ENCODE measurements around the gene TLX1.

DNA sequence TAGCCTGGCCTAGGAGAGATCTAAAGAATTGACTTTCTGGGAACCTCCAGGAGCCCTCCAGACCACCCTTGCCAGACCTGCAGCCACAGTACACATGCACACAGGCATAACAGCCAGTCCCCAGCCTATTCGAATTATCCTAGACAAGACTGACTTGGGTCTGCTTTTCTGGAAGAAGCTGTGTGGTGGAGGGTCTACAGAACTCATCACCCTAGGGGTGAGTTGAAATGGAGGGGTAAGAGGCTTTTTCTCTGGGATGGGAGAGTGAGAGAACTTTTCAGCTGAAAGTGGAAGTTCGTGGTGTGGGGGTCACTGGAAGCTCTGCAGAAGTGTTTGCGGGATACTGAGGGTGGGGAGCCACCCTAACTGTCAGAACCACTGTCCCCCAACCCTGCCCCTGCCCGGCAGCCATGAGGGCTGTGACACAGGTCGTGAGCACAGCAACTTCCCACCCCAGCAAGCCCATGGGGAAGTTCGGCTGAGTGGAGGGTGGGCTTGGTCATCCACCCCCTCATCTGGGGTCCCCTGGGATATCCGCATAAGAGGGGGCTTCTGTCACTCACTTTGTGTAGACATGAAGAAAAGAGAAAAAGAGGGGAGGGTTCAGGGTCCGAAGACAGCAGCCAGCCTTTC is 7.8 kb downstream of the TLX1 start:
- TF ChIP-seq, protein P1, sequence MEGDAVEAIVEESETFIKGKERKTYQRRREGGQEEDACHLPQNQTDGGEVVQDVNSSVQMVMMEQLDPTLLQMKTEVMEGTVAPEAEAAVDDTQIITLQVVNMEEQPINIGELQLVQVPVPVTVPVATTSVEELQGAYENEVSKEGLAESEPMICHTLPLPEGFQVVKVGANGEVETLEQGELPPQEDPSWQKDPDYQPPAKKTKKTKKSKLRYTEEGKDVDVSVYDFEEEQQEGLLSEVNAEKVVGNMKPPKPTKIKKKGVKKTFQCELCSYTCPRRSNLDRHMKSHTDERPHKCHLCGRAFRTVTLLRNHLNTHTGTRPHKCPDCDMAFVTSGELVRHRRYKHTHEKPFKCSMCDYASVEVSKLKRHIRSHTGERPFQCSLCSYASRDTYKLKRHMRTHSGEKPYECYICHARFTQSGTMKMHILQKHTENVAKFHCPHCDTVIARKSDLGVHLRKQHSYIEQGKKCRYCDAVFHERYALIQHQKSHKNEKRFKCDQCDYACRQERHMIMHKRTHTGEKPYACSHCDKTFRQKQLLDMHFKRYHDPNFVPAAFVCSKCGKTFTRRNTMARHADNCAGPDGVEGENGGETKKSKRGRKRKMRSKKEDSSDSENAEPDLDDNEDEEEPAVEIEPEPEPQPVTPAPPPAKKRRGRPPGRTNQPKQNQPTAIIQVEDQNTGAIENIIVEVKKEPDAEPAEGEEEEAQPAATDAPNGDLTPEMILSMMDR (IDR thresholded peaks at IDR 0.05), result no peak
- no peak for TF ChIP-seq POLR2A (IDR thresholded peaks at IDR 0.05)

Data from esophagus squamous epithelium (tissue), 4 donors.